T-helper 2 cell treated with Interferon-gamma antibody and Interleukin-4, amounts not matched to agents 100 ng/mL and 5 ng/mL, for 36 hours (primary cell): ENCODE data around the gene GPC6. TPM values are rescaled to one million over a fixed set of nuclear protein-coding genes. Genes with fewer than 3 reads are reported as not detected.
"Not testable (repeated sequence)": the region's sequence is repeated elsewhere in the genome, so short reads cannot be mapped to it uniquely, and the experiment has no call there.

Source experiments
- intact Hi-C: fragments of 100-400 bp; cut with micrococcal nuclease; formaldehyde crosslinking; loops from one replicate; pipeline ENCODE4 v1.15.1; 2023
- total RNA-seq: library from RNA; stranded (reverse); gene quantifications from 2 replicates; pipeline ENCODE4 v1.2.3, GENCODE V29; 2022

Gene GPC6
- total RNA-seq, 1 donor from 2014 or later = not detected

DNA sequence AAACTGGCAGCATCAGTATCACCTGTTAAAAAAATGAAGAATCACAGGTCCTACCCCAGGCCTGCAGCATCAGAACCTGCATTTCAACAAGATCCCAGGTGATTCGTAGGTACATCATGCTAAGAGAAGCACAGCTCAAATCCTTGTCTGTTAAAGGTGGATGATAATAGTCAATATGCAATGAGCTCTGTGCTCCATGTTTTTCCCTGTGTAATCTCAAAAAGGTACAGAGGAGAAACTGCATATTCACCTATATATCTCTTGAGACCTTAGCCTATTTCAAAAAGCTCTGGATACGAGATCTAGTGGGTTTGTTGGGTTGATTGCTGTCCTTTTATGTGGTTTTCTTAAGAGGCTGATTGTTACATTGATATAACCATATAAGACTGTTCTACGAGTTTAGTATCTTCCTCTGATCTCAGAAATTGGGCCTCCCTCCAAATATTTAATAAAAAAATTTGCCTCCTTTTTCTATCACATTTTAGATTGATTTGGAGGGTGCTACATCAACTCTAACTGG is 1104.0 kb downstream of the GPC6 start:
- intact Hi-C loops = no loop called here

DNA sequence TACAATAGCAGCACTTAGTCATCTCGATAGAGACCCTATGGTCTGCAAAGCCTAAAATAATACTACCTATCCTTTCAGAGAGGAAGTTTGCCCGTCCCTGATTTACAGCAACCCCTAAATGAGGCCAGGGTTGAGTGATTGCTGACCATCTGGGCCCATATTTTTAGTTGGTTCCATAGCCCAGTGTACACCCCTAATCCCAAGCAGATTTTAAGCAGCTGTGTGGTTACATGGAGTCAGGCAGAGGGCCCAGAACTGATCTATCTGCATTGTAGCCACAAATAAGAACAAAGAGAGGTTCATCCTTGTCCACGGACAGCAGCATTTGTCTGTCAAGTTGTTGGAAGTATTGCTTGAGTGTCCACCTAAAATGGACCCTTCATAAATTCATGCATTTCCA is 1104.7 kb downstream of the GPC6 start:
- intact Hi-C loops = no loop called here

DNA sequence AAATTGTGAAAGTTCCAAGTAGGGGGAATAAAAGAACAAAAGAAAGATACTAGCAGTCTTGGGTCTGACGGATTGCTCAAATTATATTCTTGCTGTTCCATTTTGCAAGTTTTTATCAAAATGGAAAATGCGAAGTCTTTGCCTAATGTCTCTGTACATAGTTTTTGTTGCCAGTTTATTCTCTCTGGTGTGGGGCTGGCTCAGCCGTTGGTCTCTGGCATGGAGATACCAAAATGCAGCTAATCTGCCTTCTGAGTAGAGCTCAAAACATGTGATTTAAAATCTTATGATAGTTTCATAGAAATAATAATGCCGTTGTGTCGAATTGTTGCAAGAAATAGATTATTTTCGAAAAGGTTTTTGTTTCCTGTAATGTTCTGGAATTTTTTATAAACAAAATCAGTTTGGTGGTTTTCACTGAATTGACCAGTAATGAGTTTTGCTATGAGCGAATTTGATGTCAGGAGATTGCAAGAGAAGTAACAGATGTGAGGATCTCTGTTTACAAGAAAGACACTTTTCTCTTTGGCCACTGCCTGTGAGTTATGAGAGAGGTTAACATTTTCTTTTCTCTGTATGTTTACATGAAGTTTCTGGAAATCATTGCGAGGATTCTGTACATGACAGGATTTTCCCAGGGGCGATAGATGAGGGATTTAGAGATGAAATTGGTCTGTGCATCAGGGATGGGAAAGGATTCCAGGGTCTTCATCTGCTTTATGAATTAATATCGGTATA is 1105.9 kb downstream of the GPC6 start:
- intact Hi-C loops = no loop called here

DNA sequence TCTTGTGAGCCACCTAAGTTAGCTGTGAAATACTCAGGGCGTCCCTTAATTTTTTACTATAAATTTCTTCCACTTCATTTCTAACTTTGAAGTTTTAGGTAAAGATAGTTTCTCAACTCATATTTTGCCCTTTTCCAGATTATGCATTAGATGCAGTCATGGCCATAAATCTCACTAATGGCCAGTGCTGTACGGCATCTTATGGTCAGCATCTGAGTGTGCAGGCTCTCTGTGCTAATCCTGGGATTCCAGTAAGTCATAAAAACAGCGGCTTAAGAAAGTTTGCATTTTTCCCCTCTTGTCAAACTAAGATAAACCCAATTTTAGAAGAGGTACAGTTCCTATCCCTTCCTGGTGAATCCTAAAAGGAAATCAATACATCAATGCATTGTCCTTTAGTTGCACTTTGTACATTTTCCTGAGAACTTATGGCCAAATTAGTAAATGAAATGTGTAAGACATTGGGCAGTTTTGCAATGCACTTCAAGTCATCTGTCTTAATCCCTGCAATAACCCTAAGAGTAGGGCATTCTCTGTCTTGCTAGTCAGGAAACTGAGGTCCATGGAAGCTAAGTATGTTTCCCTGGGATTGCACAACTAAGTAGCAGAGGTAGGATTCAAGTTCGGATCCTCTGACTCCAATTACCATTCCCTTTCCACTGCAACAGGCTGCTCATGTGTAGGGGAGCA is 1106.7 kb downstream of the GPC6 start:
- intact Hi-C loops = no loop called here

DNA sequence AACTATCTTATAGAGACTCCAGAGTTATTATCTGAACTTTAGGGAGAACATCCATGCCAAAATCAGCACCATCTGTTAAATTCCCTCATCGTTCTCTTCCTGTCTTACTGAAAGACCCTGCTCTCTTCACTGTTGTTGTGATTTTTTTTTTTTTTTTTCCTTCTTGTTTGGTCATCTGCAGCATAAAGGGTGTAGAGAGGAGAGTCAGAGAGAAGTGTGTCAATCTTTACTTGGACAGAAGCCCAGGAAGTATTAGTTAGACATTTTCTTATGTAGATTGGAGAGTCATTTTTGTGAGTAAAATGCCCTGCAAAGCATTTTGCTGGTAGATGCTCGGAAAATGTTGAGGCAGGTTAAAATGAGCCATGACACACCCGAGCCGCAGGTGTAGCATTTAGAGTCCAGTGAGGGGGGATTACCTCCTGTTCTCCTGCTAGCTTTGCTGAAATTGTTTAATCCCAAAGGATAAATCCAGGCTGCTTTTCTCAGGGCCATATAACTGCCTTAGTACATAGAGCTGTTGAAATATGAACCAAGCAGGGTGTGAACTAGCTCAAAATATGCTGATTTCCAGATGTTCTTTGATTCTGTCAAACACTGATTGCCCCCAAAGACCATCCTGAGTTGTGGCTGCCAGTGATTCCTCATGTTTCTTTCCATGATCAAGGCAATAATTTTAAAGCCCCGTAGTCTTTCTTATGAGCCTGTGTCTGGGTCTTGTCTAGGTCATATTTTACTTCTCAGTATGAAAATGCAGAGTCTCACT is 1109.3 kb downstream of the GPC6 start:
- intact Hi-C loops = no loop called here

DNA sequence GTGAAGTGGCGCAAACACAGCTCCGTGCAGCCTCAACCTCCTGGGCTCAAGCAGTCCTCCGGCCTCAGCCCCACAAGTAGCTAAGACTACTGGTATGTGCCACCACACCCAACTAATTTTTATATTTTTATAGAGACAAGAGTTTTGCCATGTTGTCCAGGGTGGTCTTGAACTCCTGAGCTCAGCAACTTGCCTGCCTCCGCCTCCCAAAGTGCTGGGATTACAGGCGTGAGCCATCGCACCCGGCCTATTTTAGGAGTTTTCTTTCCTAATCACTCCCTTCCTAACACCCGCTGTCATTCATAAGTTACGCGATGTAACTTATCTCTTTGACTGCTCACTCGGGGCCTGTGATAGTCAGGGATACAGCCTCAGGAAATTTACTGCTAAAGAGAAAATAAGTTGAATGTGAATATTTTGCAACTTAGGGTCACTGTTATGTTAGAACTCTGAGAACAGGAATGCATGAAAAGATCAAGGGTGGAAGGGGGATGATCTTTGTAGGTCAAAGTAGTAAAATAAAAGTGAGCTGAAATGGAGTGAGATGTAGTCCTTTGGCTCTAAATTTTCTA is 1112.6 kb downstream of the GPC6 start:
- intact Hi-C loops = no loop called here

DNA sequence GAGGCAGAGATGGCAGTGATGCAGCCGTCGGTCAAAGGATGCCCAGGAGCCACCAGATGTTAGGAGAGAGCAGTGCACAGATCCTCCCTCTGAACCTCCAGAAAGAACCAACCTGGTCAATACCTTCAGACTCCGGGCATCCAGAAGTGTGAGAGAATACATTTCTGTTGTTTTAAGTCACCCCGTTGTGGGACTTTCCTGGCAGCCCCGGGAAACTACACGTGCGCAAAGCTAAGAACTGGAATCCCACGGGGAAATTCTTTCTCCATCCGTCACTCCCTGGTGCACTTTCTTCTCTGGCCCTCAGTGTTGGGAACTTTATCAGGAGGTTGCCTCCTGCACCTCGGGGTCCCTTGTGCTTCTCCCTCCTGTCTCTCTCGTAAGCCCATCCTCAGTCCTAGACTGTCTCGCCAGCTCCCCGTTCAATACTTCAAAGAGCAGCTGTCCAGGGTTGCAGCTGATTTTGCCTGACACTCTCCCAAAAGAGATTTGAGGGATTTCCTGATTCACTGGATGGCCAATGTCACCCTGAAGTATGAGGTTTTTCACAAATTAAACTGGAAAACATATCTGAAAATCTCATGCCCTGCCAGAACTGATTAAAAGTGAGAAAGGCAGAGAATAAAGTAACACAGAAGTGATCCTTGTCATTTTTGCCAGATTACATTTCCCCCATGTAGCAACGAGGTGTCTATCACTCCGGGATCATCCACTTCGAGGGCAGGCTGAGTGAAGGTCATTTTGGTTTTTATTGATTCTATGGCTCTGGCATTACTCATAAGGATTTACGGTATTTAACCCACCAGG is 1116.0 kb downstream of the GPC6 start:
- intact Hi-C loops = no loop called here

DNA sequence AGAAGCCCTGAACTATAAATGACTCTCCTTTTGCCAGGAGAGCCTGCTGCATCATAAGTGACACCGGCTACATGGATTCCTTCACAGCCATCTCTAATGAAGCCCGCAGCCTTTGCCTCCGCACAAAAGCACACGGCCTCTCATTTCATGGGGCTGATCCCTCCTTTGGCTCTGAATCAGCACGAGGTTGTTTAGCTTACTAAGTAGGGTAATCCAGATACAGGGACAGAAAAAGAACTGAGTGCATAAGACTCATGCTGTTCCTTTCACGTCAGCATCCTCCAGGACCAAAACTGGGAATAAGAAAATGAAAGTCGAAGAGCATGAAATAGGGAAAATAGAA is 1116.6 kb downstream of the GPC6 start:
- intact Hi-C loops = no loop called here

DNA sequence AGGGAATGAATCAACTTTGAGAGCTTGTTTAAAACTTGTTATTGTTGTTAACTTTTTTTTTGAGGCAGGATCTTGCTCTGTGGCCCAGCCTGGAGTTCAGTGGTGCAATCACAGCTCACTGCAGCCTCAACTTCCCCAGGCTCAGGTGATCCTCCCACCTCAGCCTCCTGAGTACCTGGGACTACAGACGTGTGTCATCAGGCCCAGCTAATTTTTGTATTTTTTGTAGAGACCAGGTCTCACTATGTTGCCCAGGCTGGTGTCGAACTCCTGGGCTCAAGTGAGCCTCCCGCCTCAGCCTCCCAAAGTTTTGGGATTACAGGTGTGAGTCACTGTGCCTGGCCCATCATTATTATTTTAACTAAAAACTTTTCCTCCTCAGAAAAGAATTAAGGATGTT is 1117.1 kb downstream of the GPC6 start:
- intact Hi-C loops = not testable (repeated sequence)

DNA sequence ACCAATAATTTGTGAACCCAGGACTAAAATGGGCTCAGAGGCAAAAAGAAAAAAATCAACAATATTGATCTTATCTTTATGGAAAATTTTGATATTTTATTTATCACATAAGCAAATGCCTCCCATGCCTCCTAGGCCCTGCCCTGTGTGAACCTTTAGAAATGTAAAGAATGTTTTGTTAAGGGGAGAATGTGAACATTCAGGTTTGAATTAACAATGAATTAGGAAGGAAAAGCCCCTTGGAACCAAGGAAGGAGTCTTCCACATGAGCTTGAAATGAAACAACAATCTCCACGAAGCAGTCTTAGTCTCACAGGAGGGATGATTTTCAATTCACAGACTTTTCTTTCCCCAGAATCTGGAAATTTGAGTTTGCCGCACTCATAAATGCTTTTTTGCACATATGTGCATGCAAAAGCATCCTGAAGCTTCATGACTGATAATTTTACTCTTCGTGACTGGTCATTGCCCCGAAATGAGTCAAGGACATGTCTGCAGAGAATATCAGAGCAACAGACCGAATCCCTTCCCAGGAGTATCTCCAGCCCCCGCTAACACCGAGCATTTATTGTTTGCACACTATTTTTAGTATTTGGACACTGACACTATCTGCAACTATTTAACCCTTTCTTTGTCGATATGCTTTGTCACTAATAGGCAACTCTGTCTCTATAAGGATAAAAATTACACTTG is 1117.7 kb downstream of the GPC6 start:
- intact Hi-C loops = no loop called here

DNA sequence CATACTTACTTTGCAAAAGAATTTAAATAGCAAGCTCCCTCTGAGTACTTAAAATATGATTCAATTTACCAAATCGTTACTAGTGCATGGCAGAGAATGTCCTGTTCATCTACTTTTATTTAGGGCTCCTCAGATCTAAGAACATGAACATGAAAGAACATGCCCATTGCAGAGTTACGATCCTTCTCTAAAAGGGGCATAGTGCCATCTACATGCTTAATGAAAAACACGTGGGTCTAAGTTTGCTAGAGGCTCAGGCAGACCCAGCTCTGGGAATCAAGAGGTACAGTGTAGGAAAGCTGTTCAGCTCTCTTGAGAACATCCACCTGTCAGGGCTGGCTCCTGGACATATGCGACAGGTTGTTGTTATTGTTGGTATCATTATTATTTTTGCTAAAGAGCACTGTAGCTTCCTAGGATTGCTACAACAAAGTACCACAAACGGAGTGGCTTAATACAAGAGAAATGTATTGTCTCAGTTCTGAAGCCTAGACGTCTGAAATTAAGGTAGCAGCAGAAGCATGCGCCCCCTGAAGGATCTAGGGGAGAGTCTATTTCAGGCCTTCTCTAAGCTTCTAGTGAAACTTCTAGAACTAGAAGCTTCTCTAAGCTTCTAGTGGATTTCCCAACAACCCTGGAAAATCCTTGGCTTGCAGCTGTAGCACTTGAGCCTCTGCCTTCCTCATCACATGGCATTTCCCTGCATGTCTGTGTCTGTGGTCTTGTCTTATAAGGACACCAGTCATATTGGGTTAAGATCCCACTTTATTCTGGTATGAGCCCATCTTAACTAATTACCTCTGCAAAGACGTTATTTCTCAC is 1119.0 kb downstream of the GPC6 start:
- intact Hi-C loops = no loop called here

DNA sequence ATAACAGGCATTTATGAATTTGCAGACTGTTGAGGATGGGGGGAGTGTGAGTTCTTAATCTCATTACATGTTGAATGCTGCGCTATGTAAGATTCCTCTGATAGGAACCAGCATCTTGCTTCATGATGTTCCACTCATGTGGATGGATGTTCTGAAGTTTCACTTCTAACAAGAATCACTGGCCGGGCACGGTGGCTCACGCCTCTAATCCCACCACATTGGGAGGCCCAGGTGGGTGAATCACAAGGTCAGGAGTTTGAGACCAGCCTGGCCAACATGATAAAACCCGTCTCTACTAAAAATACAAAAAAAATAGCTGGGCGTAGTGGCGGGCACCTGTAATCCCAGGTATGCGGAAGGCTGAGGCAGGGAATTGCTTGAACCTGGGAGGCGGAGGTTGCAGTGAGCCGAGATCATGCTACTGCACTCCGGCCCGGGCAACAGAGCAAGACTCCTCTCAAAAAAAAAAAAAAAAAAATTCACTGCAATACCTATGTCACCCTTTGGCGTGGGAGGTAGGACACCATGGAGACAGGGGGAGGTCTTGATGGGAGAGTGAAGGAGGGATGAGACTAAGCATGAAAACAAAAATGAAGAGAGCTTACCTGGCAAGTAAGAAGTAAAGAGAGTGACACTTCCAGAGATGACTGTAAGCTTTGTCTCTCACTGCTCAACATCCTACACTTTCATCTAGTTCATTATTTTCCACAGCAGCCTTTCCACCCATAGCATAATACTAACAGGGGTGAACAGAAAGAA is 1119.8 kb downstream of the GPC6 start:
- intact Hi-C loops = no loop called here

DNA sequence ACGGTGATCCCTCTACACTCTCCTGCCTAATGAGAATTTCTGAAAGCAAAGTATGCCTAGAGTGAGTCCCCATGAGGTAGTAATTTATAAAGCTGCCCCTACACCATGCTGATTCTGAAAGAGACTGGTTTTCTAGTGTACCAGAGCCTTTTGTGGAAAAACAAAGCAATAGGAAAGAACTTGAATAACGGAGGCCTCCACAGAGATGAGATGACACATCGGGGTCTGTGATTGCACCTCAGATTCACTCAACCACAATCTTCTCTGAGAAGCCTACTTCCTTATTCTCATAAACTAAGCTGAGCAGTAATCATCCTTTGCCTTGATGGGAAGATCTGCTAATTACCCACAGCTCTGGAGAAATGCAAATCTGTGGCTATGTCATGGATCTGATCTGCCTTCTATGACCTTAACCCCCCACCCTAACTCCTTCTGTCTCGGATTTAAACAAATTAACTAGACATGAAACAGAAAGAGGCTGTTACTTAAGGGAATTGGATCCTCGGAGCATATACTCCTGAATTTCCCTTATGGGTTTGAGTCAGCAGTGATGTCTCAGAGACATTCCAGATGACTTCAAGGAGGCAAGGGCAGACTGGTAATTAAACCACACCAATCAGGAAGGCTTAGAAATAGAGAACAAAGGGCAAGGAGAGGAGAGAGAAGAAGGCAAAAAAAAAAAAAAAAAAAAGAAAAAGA is 1124.8 kb downstream of the GPC6 start:
- intact Hi-C loops = no loop called here

DNA sequence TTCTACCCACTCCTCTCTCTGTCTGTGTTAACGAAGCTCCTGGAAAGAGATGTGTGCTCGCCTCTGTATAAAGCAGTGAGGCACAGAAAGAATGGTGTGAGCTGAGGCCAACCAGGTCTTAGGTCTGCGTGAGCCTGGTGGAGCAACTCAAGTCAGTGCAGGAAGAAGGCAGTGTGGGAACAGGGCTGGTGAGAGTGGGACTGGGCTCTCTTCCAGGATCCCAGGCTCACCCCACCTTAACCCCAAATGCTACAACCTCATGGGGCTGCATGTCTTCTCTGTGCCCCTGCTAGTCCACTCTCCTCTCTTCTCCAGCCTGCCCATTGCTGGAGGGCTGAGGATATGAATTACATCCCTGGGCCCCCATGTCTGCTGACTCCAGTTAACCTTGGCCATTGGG is 1125.5 kb downstream of the GPC6 start:
- intact Hi-C loops = no loop called here

DNA sequence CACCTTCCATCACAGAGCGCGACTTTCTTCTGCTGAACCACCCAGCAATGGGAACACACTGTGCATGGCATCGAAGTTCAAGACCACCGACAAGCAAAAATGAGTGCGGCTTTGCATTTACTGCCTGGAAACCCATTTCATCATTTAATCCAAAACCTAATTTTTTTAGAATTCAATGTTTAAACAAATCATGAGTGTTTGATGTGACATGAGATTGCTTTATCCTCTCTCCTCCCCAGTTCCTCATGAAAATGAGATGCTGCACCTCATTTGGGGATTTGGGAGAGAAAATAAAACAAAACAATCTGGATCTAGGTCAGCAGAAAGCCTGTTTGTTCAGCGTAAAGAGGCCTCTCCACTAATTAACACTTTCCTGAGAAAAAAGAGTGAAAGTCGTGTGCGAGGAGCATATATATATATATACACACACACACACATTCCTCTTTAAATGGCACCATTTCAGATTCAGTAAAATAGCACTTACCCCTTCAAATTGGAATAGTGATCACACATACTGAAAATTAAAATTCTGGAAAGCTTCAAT is 1126.6 kb downstream of the GPC6 start:
- intact Hi-C loops = no loop called here

DNA sequence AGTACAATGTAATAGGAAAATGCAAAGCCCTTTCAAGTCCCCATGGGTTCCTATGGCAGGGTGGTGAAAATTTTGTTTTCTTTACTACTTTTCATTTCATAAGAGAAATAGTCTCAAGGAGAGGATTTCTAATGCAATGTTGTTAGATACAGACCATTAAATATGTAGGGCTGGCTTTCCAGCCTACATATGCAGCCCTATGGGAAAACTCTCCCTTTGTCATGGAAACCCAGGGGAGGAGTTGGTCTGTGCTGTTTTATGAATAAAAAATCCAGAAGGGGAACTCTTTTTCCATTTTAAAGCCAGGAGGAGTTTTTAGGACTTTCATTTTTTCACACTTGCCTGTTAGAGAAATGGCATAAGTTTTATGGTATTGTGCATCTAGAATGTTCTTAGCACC is 1133.3 kb downstream of the GPC6 start:
- intact Hi-C loops = no loop called here

DNA sequence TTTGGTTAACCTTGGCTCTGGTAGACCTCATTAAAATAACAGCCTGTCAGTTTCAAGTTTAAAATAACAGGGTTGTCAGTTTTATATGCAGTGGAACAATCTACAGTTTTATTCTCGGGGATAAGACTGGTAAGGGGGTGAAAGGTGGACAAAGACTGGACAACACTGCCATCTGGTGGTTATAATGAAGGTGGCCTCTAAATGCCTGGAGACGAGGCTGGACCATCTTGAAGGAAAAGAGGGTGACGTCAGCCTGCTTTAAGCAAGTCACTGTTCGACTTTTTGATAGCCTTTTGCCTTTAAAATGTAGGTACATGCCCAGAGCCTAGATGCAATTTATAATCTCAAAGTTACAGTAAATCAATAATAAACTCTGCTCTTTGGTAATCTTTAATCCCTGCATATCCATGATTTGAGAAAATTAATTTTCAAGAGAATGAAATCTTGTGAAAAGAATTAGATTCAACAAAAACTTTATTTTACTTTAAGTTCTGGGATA is 1135.9 kb downstream of the GPC6 start:
- intact Hi-C loops = loop anchor here (1.0 kb wide), 1 partner anchor 255 kb away; no protein-coding TSS in a partner anchor

DNA sequence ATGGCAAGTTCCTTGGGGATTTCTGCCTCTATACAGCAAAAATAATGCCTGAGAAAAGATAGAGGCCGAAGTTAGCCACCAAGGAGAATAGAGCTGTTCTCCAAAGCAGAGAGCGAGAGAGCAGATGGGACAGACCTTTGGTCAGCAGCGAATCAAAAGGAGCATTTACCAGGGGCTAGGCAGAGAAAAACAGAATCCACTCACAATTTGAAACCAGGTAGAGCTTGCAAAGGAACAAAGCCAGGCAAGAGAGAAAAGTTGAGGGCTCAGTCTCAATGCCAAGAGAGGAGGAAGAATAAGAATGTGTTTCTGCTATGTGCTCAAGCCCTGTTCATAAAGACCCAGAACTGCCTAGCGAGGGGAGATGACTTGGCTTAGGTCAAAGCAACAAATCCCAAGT is 1140.1 kb downstream of the GPC6 start:
- intact Hi-C loops = no loop called here
